Endometrium (tissue), 2 donors: ENCODE results near the gene SGO2.
"Not testable (repeated sequence)": the region's sequence is repeated elsewhere in the genome, so short reads cannot be mapped to it uniquely, and the experiment has no call there.

Source experiments
- FAIRE-seq: peaks from 2 replicates; lab custom pipeline; 2012; peaks lifted over from hg19 to GRCh38; lab: Jason Lieb, UNC
- donor health status: control.
- donor health status: control.

The SGO2 gene

GRCh38 chr2:200515155-200515554, 10.9 kb upstream of the SGO2 start:
- FAIRE-seq, result no peak

DNA sequence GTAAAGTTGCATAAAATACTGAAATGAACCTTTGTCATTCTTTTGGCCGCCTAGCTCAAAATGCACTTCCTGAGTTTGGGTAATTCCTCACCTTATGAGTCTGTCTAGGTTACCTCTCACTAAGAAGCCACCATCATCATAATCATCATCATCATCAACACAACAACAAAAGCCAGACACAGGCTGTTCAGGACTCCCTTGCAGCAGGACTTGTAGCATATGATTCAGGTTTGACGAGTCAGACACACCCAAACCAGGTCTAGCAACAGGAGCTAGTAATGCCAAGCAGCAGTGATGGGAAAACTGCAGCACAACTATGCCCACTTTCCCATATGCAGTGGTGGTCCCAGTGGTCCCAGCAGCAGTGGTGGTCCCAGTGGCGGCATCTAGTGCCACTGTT, 2.8 kb upstream of the SGO2 start:
- FAIRE-seq, result no peak

DNA sequence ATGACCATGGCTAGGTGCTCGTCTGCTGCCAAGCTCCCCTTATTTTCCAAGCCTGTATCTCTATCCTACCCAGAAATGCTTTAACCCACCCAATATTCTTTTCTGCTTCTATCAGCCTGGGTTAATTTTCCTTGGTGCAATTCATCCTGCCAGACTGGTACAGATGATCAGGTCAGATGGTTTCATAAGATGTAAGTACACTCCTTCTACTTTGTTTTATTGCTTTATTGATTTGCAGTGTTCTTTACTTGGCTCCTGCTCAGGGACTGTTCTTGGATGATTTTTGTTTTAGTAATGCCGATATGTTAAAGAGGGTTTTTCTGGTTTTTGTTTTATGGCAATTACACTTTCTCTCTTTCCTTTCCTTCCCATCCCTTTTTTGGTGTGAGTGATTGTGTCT, 2.4 kb upstream of the SGO2 start:
- FAIRE-seq, result no peak

DNA sequence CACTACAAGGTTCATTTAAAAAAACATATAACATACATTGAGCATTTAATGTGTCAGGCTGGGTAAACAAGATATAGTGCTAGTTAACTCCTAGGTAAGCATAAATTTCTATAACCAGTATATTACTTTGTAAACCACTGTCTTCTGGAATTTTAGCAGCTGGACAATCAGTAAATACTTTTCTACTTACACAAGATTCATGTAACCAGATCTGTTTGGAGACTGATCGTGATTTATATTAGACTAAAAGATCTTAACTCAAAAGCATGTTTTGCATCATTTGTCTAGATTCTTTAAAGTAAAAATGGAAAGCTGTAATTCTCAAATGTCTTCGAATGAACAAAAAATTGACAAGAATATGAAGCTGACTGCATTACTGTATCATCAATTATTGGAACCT, 941 bp upstream of the SGO2 start:
- no peak for FAIRE-seq

DNA sequence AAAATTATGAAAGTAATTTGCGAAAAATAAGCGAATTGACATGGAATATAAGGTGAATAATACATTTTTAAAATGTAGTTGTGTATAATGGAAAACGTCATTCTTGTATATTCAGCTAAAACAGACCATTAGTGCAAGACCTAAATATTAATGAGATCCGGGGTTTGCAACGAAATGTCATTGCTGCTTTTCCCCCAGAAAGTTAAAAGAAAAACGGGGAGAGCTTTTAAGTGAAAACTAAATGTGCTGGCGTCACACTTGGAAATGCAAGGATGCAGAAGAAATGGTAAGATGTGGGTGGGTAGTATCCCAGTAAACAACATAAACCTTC, 491 bp upstream of the SGO2 start:
- no peak for FAIRE-seq

GRCh38 chr2:200528228-200528627, 2.2 kb downstream of the SGO2 start:
- no peak for FAIRE-seq

DNA sequence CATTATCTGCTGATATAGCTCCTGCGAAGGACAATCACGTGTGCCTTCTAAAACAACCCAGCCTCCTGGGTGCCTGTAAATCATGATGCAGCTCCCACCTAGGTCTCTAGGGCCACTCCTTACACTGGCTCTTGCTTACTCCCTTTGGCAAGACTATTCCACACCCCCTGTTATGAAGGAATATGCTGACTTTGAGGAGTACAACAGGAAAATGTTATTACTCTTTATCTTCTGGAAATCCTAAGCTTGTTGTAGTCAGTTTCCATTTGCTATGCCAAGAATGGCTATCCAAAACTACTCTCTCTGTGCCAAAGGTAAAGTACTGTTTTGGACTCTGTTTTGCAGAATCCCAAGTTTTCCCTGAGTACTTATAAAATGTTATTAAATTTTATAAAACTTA, 7.7 kb downstream of the SGO2 start:
- FAIRE-seq, result no peak

GRCh38 chr2:200534572-200534971, 8.6 kb downstream of the SGO2 start:
- FAIRE-seq, result no peak

GRCh38 chr2:200538139-200538538, 12.1 kb downstream of the SGO2 start:
- no peak for FAIRE-seq

DNA sequence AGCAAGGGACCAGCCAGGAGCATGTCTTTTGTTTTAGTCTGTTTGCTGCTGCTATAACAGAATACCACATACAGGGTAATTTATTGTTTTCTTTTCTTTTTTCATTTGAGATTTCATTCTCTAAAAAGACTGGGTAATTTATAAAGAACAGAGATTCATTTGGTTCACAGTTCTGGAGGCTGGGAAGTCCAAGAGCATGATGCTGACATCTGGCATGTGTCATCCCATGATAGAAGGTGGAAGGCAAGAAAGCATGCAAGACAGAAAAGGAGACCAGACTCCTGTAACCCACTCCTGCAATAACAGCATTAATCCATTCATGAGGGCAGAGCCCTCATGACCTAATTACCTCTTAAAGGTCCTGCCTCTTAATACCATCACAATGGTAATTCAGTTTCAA, 14.8 kb downstream of the SGO2 start:
- FAIRE-seq, result no peak

- not testable (repeated sequence) for FAIRE-seq
Measured at GRCh38 chr2:200566596-200566995, 40.6 kb downstream of the SGO2 start.

- FAIRE-seq, result no peak
Measured at GRCh38 chr2:200567932-200568331, 41.9 kb downstream of the SGO2 start.

GRCh38 chr2:200575957-200576356, 50.0 kb downstream of the SGO2 start:
- peak; percentile 45 for FAIRE-seq

DNA sequence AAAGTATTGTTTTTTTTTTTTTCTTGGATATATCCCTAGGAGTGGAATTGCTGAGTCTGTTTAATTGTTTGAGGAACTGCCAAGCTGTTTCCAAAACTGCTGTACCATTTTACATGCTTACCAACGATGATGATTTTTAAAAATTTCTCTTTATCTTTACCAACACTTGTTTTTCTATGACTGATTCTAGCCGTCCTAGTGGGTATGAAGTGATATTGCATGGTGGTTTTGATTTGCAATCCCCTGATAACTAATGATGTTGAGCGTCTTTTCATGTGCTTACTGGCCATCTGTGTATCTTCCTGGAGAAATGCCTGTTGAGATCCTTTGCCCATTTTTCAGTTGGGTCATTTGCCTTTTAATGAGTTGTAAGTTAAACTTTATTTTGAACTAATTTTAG, 51.0 kb downstream of the SGO2 start:
- FAIRE-seq, result no peak

DNA sequence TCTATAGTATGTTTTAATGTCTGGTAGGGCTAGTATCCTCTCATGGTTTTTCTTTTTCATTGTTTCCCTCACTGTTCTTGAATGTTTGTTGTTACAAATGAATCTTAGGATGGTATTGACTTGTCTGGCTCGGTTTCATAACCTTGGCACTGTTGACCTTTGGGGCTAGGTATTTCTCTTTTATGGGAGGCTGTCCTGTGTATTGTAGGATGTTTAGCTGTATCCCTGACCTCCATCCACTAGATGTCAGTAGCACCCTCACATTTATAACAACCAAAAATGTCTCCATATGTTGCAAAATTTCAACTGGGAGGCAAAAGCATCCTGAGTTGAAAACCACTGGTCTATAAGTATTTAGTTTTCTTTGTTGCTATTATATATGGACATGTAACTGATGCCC, 52.8 kb downstream of the SGO2 start:
- no peak for FAIRE-seq

- FAIRE-seq, result no peak
Measured at GRCh38 chr2:200584639-200585038, 58.6 kb downstream of the SGO2 start.

GRCh38 chr2:200585340-200585729, 59.3 kb downstream of the SGO2 start:
- FAIRE-seq, result no peak

DNA sequence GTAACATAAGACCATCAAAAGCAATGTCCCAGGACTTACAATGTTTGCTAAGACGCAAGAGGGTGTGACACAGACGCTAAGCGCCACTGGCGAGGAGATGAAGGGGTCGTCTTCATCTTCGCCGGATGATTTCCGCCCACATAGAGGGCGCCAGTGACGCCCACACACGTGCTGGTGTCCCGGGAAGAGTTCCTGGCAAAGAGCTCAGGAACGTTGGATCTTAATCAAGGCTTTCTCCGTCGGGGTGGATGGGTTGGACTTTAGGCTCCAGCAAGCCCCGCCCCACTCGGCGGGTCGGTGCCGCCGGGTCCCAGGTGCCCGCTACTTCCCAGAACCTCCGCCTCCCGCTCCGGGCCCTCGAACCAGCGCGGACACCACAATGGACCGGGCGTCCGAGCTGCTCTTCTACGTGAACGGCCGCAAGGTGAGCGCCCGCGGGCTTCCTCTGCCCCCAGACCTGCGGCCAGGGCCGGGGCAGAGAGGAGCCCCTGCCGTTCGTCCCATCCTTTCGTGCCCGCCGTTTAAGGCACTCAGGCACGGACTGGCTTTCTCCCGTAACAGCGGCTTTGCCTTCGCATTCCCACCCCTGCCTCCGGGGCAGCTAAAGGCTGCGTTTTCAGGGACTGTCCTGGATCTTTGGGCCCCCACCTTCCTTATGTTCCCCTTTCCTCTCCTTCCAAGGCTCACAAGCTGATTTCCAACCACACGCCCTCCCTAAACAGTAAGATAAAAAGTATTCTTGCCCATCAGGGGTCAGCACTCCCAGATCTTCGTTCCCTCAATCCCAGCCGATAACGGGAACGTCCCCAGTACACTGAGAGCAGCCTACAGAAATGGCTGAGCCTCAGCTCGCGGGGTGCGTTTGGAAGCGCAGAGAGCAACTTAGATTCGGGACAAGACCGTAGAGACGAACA, 60.0 kb downstream of the SGO2 start, which contains the start of gene AOX1:
TSS of gene AOX1 (plus strand) at position 285 of the 914 bp plus-strand sequence. CDS start at position 380, 95 bp downstream.
- no peak for FAIRE-seq

DNA sequence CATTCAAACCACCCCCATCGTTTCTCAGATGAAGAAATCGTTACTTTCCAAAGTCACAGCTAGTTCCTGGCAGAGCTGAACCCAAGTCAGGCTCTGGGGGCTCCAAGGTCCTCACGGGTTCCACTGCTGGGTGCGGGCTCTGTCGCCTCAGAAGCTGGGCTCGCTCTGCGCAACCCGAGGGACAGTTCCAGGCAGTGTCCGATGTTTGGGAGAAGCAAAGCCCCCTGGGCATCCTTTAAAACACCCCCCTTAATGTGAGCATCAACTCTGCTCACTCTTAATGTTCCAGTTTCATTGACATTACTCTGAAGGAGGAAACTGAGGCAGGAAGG, 60.6 kb downstream of the SGO2 start:
- no peak for FAIRE-seq

GRCh38 chr2:200587007-200587616, 61.1 kb downstream of the SGO2 start:
- no peak for FAIRE-seq

DNA sequence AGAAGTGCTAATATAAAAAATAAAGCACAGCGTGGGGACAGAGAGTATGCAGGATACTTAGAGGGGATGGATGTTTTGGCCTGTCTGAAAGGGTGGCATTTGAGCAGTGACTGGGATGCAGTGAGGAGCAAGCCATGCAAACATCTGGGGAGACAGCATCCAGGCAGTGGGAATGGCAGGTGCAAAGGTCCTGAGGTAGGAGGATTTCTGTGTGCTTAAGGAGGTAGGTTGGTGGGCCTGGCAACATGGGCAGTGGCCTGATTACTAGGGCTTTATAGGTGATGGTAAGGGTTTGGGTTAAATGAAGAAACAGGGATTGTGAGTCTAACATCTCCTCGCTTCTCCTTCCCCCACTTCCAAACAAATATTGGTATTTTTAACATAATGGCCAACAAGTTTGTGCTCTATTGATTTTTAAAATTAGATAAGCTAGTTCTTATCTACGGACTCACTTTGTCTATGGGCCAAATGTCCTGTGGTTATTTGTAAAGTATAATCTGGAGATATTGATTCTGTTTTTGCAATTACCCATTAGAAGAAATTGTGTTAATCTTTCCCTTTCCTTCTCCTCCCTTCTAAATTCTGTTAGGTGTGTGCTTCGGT, 62.2 kb downstream of the SGO2 start:
- no peak for FAIRE-seq

GRCh38 chr2:200590090-200590489, 64.1 kb downstream of the SGO2 start:
- FAIRE-seq, result no peak

DNA sequence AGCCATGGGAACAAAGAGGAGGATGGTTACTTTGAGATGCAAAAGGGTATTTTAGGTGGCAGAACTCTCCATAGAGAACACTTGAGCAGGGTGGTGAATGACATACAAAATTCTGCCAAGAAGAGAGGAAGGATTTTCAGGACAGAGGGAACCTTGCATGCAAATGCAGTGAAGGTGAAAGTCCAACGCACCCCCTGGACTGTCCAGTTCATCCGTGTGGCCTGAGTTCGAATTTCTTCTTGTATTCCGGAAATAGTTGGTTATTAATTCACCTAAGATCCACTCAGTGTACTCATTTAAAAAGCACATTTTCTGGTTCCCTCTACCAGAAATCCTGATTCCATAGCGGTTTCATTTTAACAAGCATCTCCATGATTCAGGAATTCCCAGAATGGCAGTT, 65.3 kb downstream of the SGO2 start:
- FAIRE-seq, result no peak
